ENCODE data around the gene DISP2.

DISP2 gene

DNA sequence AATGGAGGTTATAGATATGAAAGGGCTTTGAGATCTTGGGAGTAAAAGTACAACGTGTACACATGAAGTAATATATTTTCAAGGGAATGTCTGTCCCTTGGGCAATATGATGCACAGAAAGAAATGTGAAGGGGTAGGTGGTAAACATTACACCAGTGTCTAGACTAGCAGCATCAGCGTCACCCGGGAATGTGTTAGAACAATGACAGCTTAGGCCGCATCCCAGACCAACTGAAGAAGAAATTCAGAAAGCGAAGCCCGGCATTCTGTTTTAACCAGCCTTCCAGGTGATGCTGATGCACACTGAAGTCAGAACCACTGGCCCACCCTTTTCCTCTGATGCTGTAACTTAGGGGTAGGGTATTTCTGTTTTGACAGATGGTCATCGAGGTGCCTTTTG lies 28.2 kb upstream of the DISP2 start (continued):
- TF ChIP-seq OVOL3 (tag by site-specific recombination; IDR thresholded peaks at IDR 0.05) (no peak), BCL11A (tag by site-specific recombination; IDR thresholded peaks at IDR 0.05; ENCODE audit: low read depth) (no peak), ZNF658 (tag by site-specific recombination; IDR thresholded peaks at IDR 0.05) (no peak), ZNF366 (tag by site-specific recombination; conservative IDR thresholded peaks at IDR 0.05) (no peak), ZNF521 (tag by site-specific recombination; IDR thresholded peaks at IDR 0.05) (no peak)

DNA sequence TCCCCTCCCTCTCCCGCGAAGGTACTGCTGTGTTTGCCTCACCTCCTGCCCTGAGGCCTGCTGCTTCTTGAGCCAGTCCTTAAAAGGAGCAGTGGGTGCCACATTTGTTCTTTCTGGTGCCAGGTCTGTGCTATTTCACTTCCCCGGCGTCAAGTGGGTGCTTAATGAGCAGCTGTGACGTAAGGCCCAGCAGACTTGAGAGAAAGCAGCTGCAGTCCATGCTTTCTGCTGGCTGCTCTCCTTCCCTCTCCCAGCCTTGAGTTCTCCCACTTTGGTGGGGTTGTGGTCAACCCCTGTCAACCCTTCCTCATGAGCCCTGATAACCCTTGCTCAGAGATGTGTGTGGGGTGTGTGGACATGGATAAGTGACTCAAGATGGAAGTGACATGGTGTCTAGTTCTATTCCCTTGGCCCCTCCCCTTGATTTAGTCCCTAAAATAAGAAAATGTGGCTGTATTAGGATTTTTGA lies 27.6 kb upstream of the DISP2 start:
- ChIA-PET POLR2A (no interaction called here), CTCF (interaction anchor here (1.8 kb wide), 1 partner anchor 14 kb away, joined by 3 read pairs; no protein-coding TSS in a partner anchor)
- Histone ChIP-seq H3K27ac (ENCODE audit: extremely low read depth, low read depth, low read length) (no peak overlapping the region), H3K9me3 (ENCODE audit: control insufficient read depth, insufficient read depth, low read depth, low read length) (no peaks in the 10 kb centered on the region), H3K4me1 (ENCODE audit: control insufficient read depth, insufficient read depth, low read length) (no peaks in the 10 kb centered on the region), H3K4me3 (ENCODE audit: low read depth, low read length) (no peak overlapping the region), H3K36me3 (ENCODE audit: control insufficient read depth in 2 of 2, insufficient read depth in 1 of 2, low read length in 2 of 2) (peaks cover 0 to 9% of the 10 kb centered on the region in 2 experiments; a peak in 1 of 3 replicates)
- TF ChIP-seq, protein P1, sequence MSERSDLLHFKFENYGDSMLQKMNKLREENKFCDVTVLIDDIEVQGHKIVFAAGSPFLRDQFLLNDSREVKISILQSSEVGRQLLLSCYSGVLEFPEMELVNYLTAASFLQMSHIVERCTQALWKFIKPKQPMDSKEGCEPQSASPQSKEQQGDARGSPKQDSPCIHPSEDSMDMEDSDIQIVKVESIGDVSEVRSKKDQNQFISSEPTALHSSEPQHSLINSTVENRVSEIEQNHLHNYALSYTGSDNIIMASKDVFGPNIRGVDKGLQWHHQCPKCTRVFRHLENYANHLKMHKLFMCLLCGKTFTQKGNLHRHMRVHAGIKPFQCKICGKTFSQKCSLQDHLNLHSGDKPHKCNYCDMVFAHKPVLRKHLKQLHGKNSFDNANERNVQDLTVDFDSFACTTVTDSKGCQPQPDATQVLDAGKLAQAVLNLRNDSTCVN (tag by site-specific recombination; optimal IDR thresholded peaks at IDR 0.05): no peak
- TF ChIP-seq, protein P2, sequence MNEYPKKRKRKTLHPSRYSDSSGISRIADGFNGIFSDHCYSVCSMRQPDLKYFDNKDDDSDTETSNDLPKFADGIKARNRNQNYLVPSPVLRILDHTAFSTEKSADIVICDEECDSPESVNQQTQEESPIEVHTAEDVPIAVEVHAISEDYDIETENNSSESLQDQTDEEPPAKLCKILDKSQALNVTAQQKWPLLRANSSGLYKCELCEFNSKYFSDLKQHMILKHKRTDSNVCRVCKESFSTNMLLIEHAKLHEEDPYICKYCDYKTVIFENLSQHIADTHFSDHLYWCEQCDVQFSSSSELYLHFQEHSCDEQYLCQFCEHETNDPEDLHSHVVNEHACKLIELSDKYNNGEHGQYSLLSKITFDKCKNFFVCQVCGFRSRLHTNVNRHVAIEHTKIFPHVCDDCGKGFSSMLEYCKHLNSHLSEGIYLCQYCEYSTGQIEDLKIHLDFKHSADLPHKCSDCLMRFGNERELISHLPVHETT (tag by site-specific recombination; IDR thresholded peaks at IDR 0.05): no peak
- TF ChIP-seq HOXD13 (CRISPR knock-in tag; IDR thresholded peaks at IDR 0.05; ENCODE audit: borderline replicate concordance): no peak
- TF ChIP-seq, protein P3, sequence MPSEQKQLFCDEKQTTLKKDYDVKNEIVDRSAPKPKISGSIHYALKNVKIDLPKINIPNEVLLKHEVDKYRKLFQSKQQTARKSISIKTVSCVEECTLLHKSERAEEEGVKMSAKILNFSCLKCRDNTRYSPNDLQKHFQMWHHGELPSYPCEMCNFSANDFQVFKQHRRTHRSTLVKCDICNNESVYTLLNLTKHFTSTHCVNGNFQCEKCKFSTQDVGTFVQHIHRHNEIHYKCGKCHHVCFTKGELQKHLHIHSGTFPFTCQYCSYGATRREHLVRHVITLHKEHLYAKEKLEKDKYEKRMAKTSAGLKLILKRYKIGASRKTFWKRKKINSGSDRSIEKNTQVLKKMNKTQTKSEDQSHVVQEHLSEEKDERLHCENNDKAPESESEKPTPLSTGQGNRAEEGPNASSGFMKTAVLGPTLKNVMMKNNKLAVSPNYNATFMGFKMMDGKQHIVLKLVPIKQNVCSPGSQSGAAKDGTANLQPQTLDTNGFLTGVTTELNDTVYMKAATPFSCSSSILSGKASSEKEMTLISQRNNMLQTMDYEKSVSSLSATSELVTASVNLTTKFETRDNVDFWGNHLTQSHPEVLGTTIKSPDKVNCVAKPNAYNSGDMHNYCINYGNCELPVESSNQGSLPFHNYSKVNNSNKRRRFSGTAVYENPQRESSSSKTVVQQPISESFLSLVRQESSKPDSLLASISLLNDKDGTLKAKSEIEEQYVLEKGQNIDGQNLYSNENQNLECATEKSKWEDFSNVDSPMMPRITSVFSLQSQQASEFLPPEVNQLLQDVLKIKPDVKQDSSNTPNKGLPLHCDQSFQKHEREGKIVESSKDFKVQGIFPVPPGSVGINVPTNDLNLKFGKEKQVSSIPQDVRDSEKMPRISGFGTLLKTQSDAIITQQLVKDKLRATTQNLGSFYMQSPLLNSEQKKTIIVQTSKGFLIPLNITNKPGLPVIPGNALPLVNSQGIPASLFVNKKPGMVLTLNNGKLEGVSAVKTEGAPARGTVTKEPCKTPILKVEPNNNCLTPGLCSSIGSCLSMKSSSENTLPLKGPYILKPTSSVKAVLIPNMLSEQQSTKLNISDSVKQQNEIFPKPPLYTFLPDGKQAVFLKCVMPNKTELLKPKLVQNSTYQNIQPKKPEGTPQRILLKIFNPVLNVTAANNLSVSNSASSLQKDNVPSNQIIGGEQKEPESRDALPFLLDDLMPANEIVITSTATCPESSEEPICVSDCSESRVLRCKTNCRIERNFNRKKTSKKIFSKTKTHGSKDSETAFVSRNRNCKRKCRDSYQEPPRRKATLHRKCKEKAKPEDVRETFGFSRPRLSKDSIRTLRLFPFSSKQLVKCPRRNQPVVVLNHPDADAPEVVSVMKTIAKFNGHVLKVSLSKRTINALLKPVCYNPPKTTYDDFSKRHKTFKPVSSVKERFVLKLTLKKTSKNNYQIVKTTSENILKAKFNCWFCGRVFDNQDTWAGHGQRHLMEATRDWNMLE (tag by site-specific recombination; conservative IDR thresholded peaks at IDR 0.05; ENCODE audit: low read depth): no peak
- no peak for TF ChIP-seq ZNF548 (tag by site-specific recombination; IDR thresholded peaks at IDR 0.05)
- no peak for TF ChIP-seq ZXDB (tag by site-specific recombination; IDR thresholded peaks at IDR 0.05)
- no peak for TF ChIP-seq YY2 (tag by site-specific recombination; IDR thresholded peaks at IDR 0.05)
- TF ChIP-seq ZBTB1 (tag by site-specific recombination; IDR thresholded peaks at IDR 0.05): no peak
- TF ChIP-seq, protein P4, sequence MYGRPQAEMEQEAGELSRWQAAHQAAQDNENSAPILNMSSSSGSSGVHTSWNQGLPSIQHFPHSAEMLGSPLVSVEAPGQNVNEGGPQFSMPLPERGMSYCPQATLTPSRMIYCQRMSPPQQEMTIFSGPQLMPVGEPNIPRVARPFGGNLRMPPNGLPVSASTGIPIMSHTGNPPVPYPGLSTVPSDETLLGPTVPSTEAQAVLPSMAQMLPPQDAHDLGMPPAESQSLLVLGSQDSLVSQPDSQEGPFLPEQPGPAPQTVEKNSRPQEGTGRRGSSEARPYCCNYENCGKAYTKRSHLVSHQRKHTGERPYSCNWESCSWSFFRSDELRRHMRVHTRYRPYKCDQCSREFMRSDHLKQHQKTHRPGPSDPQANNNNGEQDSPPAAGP (tag by site-specific recombination; IDR thresholded peaks at IDR 0.05): no peak

DNA sequence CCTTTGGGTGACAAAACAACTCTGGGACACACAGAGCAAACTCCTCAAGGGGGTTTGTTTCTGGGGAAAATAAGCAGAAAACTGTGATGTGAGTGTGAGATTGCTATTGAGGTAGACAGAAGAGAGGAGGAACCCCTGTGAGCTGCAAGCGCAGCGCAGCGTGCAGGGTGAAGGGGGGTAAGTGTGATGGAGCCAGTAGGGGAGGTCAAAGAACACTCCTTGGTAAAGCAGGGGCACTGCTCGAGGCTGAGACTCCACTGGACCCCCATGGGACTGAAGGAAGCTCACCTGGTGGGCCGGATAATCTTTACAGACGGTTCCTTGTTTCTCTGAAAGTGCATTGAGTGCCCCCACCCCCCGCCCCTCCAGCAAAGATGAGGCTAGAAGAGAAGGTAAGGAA lies 27.0 kb upstream of the DISP2 start:
- POLR2A ChIA-PET: no interaction called here
- no peak overlapping the region for H3K4me3 ChIP-seq (ENCODE audit: low read depth, low read length)
- H3K27ac ChIP-seq (ENCODE audit: extremely low read depth, low read depth, low read length): no peak overlapping the region
- CTCF ChIA-PET: interaction anchor here (1.8 kb wide), 1 partner anchor 13 kb away, joined by 3 read pairs; no protein-coding TSS in a partner anchor
- H3K36me3 ChIP-seq (ENCODE audit: control insufficient read depth in 2 of 2, insufficient read depth in 1 of 2, low read length in 2 of 2): peaks cover 0 to 6% of the 10 kb centered on the region in 2 experiments; a peak in 1 of 3 replicates
- no peaks in the 10 kb centered on the region for H3K9me3 ChIP-seq (ENCODE audit: control insufficient read depth, insufficient read depth, low read depth, low read length)
- no peaks in the 10 kb centered on the region for H3K4me1 ChIP-seq (ENCODE audit: control insufficient read depth, insufficient read depth, low read length)
- TF ChIP-seq ZNF121 (tag by site-specific recombination; IDR thresholded peaks at IDR 0.05): no peak
- TF ChIP-seq, protein P5, sequence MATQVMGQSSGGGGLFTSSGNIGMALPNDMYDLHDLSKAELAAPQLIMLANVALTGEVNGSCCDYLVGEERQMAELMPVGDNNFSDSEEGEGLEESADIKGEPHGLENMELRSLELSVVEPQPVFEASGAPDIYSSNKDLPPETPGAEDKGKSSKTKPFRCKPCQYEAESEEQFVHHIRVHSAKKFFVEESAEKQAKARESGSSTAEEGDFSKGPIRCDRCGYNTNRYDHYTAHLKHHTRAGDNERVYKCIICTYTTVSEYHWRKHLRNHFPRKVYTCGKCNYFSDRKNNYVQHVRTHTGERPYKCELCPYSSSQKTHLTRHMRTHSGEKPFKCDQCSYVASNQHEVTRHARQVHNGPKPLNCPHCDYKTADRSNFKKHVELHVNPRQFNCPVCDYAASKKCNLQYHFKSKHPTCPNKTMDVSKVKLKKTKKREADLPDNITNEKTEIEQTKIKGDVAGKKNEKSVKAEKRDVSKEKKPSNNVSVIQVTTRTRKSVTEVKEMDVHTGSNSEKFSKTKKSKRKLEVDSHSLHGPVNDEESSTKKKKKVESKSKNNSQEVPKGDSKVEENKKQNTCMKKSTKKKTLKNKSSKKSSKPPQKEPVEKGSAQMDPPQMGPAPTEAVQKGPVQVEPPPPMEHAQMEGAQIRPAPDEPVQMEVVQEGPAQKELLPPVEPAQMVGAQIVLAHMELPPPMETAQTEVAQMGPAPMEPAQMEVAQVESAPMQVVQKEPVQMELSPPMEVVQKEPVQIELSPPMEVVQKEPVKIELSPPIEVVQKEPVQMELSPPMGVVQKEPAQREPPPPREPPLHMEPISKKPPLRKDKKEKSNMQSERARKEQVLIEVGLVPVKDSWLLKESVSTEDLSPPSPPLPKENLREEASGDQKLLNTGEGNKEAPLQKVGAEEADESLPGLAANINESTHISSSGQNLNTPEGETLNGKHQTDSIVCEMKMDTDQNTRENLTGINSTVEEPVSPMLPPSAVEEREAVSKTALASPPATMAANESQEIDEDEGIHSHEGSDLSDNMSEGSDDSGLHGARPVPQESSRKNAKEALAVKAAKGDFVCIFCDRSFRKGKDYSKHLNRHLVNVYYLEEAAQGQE (tag by site-specific recombination; IDR thresholded peaks at IDR 0.05): no peak
- TF ChIP-seq ZNF335 (tag by site-specific recombination; conservative IDR thresholded peaks at IDR 0.05): no peak
- no peak for TF ChIP-seq ZNF248 (tag by site-specific recombination; IDR thresholded peaks at IDR 0.05)
- no peak for TF ChIP-seq ZNF549 (tag by site-specific recombination; IDR thresholded peaks at IDR 0.05)
- TF ChIP-seq ZFP3 (tag by site-specific recombination; IDR thresholded peaks at IDR 0.05; ENCODE audit: low read depth): no peak
- no peak for TF ChIP-seq KLF16 (tag by site-specific recombination; IDR thresholded peaks at IDR 0.05)

Measured in HEK293 (cell line).